GM15510 (cell line): ENCODE results near the gene MYOM1.

Source experiments
- POLR2A ChIP-seq: IDR thresholded peaks from 3 replicates; pipeline ENCODE4 v1.6.1; 2011; ENCODE audit warnings: borderline replicate concordance; ENCODE audit not compliant: insufficient read length; ENCODE audit errors: extremely low read depth

The MYOM1 gene

DNA sequence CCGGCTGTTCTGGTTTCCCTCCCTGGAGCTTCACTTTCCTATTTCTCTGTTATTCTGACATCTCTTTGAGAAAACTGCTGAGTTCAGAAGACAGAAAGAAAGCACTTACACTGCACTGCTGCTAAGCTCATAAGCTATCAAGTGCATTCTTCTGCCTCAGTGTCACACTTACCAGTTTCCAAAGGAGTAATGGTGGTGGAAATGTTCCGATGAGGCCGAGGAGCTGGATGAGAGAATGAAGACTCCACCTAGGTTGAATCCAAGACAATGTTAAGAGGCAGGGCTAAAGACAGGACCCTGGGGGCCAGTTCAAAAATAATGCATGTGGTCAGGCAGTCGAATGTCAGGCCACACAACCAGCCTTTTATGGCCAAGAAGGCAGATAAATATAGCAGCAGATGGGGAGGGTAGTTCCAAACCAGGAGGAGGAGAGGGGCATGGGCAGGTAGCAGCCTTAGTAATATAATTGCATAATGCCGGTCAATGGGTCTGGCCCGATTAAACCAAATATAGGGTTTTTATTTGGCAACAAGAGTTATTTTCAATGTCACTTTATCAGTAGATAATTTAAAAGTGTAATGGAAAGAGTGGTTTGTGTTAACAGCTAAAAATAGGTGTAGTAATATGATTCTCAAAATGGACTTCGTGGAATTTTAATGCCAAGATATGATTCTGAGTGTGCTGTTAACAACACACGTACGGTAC, at the start of gene MYOM1:
TSS of gene MYOM1 (minus strand) at position 338 of the 705 bp plus-strand sequence. CDS start 4,745 bp downstream, outside the sequence.
- no peak for TF ChIP-seq POLR2A

DNA sequence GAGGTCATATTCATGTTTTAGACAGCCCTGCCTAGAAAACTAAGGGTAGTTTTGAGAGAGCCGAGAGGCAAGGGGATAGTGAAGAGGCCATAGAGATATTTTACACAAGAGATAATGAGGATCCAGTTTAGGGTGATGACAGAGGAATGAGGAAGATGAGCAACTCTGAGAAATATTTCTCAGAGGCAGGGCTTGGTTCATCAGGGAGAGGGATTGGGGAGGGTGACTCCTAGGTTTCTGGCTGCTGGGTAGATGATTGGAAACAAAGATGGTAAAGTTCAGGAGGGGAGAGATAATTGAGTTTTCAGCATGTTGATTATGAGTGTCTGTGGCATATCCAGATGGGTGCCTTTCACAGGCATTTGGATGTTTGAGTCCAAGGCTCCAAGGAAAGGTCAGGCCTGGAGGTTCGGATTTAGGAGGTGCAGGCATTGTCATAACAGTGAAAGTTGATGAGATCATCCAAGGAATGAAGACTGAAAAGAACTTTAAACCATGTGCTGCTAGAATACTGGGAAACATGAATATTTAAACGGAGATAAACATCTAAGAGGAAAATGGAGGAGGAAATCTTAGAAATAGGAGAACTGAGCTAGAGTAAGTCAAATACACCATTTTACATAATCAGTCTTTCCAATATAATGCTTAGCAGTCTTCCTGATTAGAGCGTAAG, 49.6 kb upstream of the MYOM1 start:
- TF ChIP-seq POLR2A: no peak

DNA sequence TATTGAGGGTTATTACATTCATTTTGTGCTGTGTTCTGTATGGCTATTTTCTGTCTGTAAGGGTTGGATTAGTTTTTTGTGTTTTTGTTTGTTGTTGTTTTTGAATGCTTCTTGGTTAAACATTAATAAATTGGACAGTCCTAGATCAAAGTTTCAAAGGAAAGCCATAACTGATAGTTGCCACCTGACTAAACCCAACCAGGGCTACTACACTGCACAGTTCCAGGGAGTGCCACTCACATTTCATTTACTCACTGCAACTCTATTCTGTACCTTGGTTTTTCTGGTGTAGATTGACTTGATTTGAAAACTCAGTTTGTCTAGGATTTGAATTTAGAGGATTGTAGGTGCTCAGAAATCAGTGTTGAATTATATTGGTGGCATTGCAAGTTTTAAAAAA, 48.5 kb upstream of the MYOM1 start:
- no peak for TF ChIP-seq POLR2A

DNA sequence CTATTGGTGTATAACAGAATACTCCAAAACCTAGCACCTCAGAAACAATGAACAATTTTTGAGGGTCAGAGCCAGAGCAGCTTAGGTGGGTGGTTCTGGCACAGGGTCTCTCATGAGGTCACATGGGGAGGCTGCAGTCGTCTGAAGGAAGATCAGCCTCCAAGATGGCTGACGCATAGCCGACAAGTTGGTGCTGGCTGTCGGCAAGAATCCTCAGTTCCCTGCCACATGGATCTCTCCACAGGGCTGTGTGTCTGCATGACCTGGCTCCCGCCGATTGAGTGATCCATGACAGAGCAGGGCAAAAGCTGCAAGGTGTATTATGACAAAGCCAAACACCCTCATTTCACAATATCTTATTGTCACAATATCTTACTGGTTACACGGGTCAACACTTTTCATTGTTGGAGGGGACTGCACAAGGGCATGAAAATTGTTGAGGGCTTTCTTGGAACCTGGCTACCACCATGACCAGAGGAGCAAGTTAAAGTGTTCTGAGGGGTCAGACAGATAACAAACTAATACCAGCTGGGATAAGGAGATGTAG, 46.4 kb upstream of the MYOM1 start:
- TF ChIP-seq POLR2A: no peak

DNA sequence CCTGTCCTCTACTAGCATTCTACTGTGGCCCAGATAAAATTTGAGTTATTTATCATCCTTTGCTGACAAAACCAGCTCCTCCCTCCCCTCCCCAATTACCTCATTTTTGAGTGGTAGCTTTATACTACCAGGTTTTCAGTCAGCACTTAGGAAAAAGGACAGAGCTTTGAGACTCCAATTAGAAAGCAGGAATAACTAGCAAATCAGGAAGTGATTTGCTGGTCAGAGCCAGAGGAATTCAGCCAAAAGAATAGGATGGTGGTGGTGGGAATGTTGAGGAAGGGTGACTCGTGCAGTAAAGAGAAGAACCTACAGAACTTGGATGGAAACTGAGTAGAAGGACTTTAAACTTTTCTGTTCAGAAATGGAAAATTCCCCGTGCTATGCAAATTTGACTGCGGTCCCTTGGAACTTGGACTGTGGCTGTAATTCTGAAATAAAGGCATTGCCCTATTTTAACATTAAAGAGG, 45.8 kb upstream of the MYOM1 start:
- TF ChIP-seq POLR2A: no peak

DNA sequence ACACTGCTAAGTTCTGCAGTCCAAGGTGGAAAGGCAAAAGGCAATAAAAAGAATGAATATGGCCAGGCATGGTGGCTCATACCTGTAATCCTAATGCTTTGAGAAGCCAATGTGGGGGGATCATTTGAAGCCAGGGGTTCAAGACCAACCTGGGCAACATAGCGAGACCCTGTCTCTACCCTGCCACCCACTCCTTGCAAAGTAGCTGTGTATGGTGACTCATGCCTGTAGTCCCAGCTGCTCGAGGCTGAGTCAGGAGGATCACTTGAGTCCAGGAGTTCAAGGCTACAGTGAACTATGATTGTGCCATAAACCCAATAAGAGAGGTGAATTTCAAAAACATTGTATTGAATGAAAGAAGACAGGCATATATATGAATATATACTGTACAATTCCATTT, 44.6 kb upstream of the MYOM1 start:
- TF ChIP-seq POLR2A: no peak

DNA sequence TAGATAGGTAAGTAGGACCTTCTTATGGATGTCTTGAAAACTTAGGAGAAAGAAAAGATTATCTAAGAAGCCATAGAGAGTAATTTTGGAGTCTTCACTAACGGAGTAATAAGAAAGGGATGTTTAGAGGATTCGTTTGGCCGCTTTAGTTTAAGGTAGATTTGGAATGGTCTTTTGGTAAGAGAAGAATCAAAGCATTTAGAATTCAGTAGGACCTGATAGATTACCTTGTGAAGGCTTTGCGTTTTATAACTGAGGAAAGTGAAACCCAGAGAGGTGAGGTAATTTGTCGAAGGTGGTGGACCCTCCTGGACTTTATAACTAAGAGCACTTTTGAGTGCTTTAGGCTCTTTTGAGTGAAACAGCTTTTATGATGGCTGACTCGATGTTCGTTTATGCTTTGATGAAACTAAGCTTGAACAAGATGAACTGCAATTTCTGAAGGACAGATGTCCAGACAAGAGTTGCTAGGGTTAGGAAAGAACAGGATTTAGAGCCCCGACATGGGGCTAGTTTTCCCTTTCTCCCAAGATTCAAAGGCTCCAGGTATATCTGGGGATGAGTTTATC, 43.4 kb upstream of the MYOM1 start:
- TF ChIP-seq POLR2A: no peak

DNA sequence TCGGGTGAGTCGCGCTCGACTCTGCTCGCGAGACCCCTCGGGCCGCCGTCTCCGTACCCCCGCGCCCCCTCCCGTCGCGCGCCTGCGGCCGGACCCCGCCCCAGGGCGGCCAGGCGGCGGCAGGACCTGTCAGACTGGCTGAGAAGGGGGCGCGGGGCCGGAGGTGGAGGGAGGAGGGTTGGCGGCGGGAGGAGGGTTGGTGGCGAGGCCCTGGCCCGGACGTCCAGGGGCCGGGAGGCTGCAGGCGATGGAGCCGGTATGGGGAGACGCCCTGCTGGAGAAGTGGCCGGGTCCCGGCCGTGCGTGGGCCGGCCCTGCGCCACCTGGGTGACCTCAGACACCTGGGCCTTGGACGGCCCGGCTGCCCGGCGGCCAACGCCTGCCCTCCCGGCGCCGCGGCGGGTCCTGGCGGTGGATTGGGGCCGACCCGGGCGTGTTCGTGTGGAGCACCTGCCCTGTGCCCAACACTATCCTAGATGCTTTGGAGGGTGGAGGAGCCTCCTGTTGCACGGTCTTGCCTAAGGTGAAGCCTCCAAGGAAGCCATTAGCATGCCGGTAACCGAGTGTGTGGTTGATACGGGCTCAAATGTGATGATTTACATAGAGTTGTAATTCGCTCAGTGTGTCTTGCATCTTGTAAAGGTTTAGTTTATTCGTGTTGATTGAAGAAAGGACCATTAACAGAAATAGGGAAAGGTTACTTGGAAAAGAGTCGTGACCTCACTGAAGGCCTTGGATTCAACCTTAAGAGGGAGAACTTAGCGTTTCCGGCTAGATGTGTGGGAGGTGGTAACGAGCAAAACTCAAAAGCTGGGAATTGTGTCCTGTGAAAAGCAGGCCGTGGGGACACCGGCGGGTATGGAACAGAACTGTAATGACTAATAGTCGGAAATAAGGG, 42.7 kb upstream of the MYOM1 start:
- no peak for TF ChIP-seq POLR2A

DNA sequence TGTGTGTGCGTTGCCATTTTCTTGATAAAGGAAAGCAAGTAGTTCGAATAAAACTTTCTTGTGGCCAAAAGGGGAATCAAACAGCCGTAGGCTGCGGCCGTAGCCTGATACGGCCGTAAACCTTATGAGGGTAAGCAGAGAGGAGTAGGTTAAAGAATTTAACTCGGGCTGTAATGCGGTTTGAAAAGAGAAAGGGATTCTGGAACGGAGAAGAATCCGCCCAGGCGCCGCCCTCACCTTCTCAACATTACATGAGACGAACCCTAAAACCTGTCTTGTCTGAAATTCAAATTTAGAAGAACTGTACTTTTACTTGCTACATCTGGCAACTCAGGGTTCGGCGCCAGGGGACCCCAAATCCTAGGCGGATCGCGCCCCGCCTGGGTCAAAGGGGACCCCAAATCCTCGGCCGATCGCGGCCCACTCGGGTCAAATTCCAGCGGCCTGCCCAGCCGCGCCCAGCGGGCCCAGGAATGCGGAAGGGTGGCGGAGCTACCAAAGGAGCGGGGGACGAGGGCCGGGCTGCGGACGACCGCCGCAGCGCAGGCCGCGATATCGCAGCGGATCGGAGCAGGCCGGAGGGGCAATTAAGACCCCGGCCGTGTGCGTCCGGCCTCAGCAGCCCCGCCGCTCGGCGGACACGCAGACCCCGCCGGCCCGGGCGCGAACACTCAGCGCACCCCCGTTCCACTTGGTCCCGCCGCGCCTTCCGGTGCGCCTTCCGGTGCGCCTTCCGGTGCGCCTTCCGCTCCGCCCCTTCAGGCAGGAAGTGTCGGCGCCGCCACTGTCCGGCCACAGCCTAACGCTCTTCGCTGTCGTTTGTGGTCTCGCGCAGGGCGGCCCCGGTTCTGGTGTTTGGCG, 41.8 kb upstream of the MYOM1 start, which contains the start of gene MYL12B:
TSS of gene MYL12B (plus strand) at position 761 of the 861 bp plus-strand sequence. CDS start 10,766 bp downstream, outside the sequence.
- peak; percentile 71 for TF ChIP-seq POLR2A

DNA sequence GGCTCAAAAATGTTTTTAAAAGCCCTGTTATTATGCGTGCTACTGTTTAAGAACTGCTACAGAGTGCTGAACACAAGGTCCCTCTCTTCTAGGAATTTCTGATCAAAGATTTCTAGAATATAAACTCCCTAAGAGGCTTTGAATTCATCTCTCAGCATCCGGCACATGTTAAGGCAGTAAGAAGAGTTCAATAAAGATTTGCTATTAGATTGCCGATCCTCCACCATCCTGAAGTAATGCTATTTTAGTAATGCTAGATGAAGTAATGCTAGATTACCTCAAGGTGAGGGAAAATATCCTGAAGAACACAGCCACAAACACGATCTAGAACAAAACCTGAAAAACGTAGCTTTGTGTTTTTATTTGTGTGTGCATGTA, 41.2 kb upstream of the MYOM1 start:
- no peak for TF ChIP-seq POLR2A

DNA sequence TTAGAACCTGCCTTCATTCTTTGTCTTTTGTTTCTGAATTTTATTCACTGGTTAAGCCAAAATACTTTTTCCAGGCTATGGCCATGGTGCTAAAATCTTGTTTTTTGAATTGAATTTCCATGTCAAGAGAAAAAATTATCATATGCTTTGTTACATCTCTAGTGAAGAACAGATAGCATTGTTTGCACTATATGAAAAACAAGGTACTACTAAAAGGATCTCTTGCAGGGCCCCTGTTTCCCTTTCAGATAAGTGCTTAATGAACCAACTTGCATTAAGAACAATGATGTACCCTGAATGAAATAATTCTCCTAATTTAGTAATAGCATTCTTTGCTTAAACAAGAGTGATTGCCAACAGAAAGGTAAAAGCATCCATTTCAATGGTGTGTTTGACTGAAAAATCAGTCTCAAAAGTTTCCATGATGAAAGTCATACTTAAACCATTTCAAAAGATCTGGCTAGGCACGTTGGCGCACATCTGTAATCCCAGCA, 37.9 kb upstream of the MYOM1 start:
- TF ChIP-seq POLR2A: no peak

DNA sequence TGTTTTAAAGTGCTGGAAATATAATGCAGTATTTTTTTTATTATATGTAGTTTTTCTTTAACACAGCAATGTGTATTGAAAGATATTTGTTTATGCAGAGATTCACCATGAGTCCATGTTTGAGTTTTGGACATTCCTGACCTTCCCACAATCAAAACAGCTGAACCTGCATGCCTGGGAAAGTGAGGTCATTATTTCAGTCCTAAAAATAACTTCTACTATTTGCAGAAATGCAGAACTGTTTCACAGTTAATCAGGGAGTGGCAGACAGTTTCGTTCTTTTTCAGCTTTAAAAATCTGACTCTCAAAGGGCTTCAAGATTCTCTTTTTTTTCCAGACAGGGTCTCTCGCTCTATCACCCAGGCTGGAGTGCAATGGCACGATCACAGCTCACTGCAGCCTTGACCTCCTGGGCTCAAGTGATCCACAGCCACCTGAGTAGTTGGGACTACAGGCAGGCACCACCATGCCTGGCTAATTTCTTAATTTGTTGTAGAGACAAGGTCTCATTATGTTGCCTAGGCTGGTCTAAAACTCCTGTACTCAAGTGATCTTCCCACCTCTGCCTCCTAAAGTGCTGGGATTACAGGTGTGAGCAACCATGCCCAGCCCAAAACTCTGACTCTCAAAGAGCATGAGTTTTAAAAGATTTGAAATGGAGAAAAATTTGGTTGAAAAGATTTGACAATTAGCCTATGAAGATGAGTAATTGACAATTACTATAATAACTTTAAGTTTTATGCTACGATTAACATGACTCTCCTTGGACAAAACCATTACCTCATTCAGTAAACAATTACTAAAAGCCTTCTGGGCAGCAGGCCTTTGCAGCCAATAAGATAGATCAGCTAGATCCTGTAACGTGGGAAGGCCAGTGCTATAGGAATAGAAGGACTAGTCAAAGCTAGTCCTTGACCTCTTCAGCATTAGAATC, 37.2 kb upstream of the MYOM1 start:
- no peak for TF ChIP-seq POLR2A
